HepG2 (cell line): ENCODE results near the gene ARMH3.

Source experiments
- ARID4A ChIP-seq: sonication (generic); formaldehyde crosslinking; IDR thresholded peaks from 2 replicates; pipeline ENCODE4 v1.5.0; 2020; ENCODE audit warnings: mild to moderate bottlenecking, missing genetic modification reagents, borderline replicate concordance
- ARNTL ChIP-seq: sonication (generic); formaldehyde crosslinking; IDR thresholded peaks from 2 replicates; pipeline ENCODE4 v1.4.0; 2020; ENCODE audit warnings: mild to moderate bottlenecking, missing genetic modification reagents
- CCAR2 ChIP-seq: fragments of 200-400 bp; formaldehyde crosslinking; optimal IDR thresholded peaks from 2 replicates; pipeline ENCODE3; 2018; ENCODE audit warnings: low read depth, mild to moderate bottlenecking, low read length, moderate library complexity
- CTCF ChIP-seq: sonication (generic); formaldehyde crosslinking; IDR thresholded peaks from 2 replicates; pipeline ENCODE4 v1.5.0; 2020; ENCODE audit warnings: mild to moderate bottlenecking, missing genetic modification reagents, moderate library complexity
- FOXM1 ChIP-seq: sonication (generic); formaldehyde crosslinking; IDR thresholded peaks from 2 replicates; pipeline ENCODE4 v1.5.0; 2020; ENCODE audit warnings: missing genetic modification reagents
- MXD4 ChIP-seq: IDR thresholded peaks from 2 replicates; pipeline ENCODE4 v1.6.1; 2016; ENCODE audit warnings: mild to moderate bottlenecking, missing biosample characterization, missing genetic modification reagents
- POLR2AphosphoS5 ChIP-seq: IDR thresholded peaks from 2 replicates; pipeline ENCODE4 v1.6.1; 2012; ENCODE audit warnings: low read depth, low read length
- SP1 ChIP-seq, 2 experiments: fragments of 450-650 bp in 1 of 2; sonication (generic) in 1 of 2; formaldehyde crosslinking in 1 of 2; IDR thresholded peaks; 2 replicates each; pipeline versions ENCODE4 v1.4.0 to v1.6.1; 2016 to 2020; ENCODE audit warnings: missing genetic modification reagents in 1 of 2
- TGIF2 ChIP-seq: IDR thresholded peaks from 2 replicates; pipeline ENCODE4 v1.6.1; 2016; ENCODE audit warnings: control low read depth, missing compliant biosample characterization
- ZBTB8A ChIP-seq: sonication (generic); formaldehyde crosslinking; IDR thresholded peaks from 2 replicates; pipeline ENCODE4 v1.4.0; 2020; ENCODE audit warnings: mild to moderate bottlenecking, low read depth, missing genetic modification reagents, borderline replicate concordance
- ZNF274 ChIP-seq: sonication (generic); formaldehyde crosslinking; IDR thresholded peaks from 2 replicates; pipeline ENCODE4 v1.5.1; 2020; ENCODE audit warnings: mild to moderate bottlenecking, missing genetic modification reagents

- TF ChIP-seq ZBTB8A: no peak
- no peak for TF ChIP-seq ARID4A
- no peak for TF ChIP-seq ARNTL (CRISPR knock-in tag)
- no peak for TF ChIP-seq CTCF (CRISPR knock-in tag)
- no peak for TF ChIP-seq SP1 (IDR thresholded peaks at IDR 0.05)
- no peak for TF ChIP-seq SP1 (CRISPR knock-in tag; IDR thresholded peaks at IDR 0.05)
- TF ChIP-seq POLR2AphosphoS5: no peak
- TF ChIP-seq CCAR2: no peak
- TF ChIP-seq ZNF274: no peak
- TF ChIP-seq MXD4 (CRISPR knock-in tag): no peak
- no peak for TF ChIP-seq TGIF2 (CRISPR knock-in tag)
- TF ChIP-seq FOXM1 (CRISPR knock-in tag): no peak
These were observed 177.1 kb downstream of the ARMH3 start for GRCh38 chr10:101878869-101879268.
